ENCODE measurements around the gene NNAT.

GRCh38 chr20:37559312-37560027, 38.4 kb downstream of the NNAT start:
- TF ChIP-seq POLR2A (IDR thresholded peaks at IDR 0.05) (no peak), CTCF (IDR thresholded peaks at IDR 0.05) (no peak)
